Naive thymus-derived CD4-positive, alpha-beta T cell (primary cell): ENCODE data around the gene DPH5. TPM values are rescaled to one million over a fixed set of nuclear protein-coding genes. Genes with fewer than 3 reads are reported as not detected.
"Not testable (repeated sequence)": the region's sequence is repeated elsewhere in the genome, so short reads cannot be mapped to it uniquely, and the experiment has no call there.

ENCODE experiments used
- ATAC-seq: fragments of 150-1000 bp; cut with Tn5 transposase; 2 replicates; pipeline ENCODE4 v1.10.0; 2021; ENCODE audit warnings: mild to moderate bottlenecking, moderate library complexity
- CTCF ChIA-PET: fragments of 350-600 bp; sonication (Branson Sonifier 250); formaldehyde crosslinking; loops from one replicate; lab custom pipeline; 2021; ENCODE audit warnings: antibody characterized with exemption; lab: Charles Lee
- POLR2A ChIA-PET: fragments of 350-600 bp; sonication (Branson Sonifier 250); formaldehyde crosslinking; loops from one replicate; lab custom pipeline; 2021; ENCODE audit warnings: antibody characterized with exemption, inconsistent platforms; lab: Charles Lee
- DNase-seq, 9 donors: peaks; one replicate each; pipeline versions ENCODE4 v3.0.0 to v3.0.0-alpha.2; 2020 to 2022; ENCODE audit warnings: mixed read lengths in 1 of 9
- H3K27ac ChIP-seq: one replicate; pipeline ENCODE4 v1.7.0; 2013; ENCODE audit warnings: mild to moderate bottlenecking, low read depth, low read length, moderate library complexity
- H3K27me3 ChIP-seq, 2 donors: one replicate each; pipeline ENCODE4 v1.7.0; 2013; ENCODE audit warnings: low read length in 2 of 2, mild to moderate bottlenecking in 2 of 2, moderate library complexity in 2 of 2; ENCODE audit not compliant: control insufficient read depth in 2 of 2, insufficient read depth in 2 of 2
- H3K36me3 ChIP-seq, 3 experiments: 1 replicate in 2 of 3; 2 replicates in 1 of 3; pipeline ENCODE4 v1.7.0; 2013; ENCODE audit warnings: low read length in 3 of 3, mild to moderate bottlenecking in 3 of 3, moderate library complexity in 1 of 3; ENCODE audit not compliant: insufficient read depth in 3 of 3, control insufficient read depth in 2 of 3
- H3K4me1 ChIP-seq, 2 donors: one replicate each; pipeline ENCODE4 v1.7.0; 2013; ENCODE audit warnings: low read length in 2 of 2, mild to moderate bottlenecking in 2 of 2, moderate library complexity in 1 of 2; ENCODE audit not compliant: control insufficient read depth in 2 of 2, insufficient read depth in 2 of 2
- H3K4me3 ChIP-seq: 2 replicates; pipeline ENCODE4 v1.7.0; 2013; ENCODE audit warnings: mild to moderate bottlenecking, low read length
- H3K9me3 ChIP-seq, 3 experiments: 1 replicate in 2 of 3; 2 replicates in 1 of 3; pipeline ENCODE4 v1.7.0; 2013; ENCODE audit warnings: low read length in 3 of 3; ENCODE audit not compliant: control insufficient read depth in 2 of 3
- H3K27ac Mint-ChIP-seq, 9 donors: one replicate each; pipeline ENCODE4 v1.8.0; 2020 to 2022; ENCODE audit warnings: mixed read lengths in 9 of 9, mild to moderate bottlenecking in 8 of 9, moderate library complexity in 5 of 9, inconsistent platforms in 2 of 9
- H3K27me3 Mint-ChIP-seq, 5 donors: one replicate each; pipeline ENCODE4 v1.8.0; 2021 to 2022; ENCODE audit warnings: mixed read lengths in 5 of 5, mild to moderate bottlenecking in 1 of 5
- H3K36me3 Mint-ChIP-seq, 5 donors: one replicate each; pipeline ENCODE4 v1.8.0; 2020 to 2022; ENCODE audit warnings: mixed read lengths in 5 of 5, mild to moderate bottlenecking in 3 of 5, inconsistent platforms in 1 of 5
- H3K4me1 Mint-ChIP-seq, 7 donors: one replicate each; pipeline ENCODE4 v1.8.0; 2020 to 2022; ENCODE audit warnings: mixed read lengths in 7 of 7, mild to moderate bottlenecking in 3 of 7, inconsistent platforms in 1 of 7
- H3K4me3 Mint-ChIP-seq, 10 donors: one replicate each; pipeline ENCODE4 v1.8.0; 2020 to 2022; ENCODE audit warnings: mild to moderate bottlenecking in 10 of 10, mixed read lengths in 10 of 10, moderate library complexity in 6 of 10, inconsistent platforms in 2 of 10
- H3K9me3 Mint-ChIP-seq, 11 donors: one replicate each; pipeline ENCODE4 v1.8.0; 2020 to 2022; ENCODE audit warnings: mixed read lengths in 11 of 11, mild to moderate bottlenecking in 4 of 11, inconsistent platforms in 1 of 11, moderate library complexity in 1 of 11
- intact Hi-C, 2 donors: fragments of 100-400 bp; cut with micrococcal nuclease; formaldehyde crosslinking; loops; one replicate each; pipeline ENCODE4 v1.15.1; 2023
- polyA plus RNA-seq, 2 donors: library from polyadenylated mRNA; unstranded; fragments of 300-500 nt; fragmentation: Illumina TruSeq; gene quantifications; one replicate each; pipeline ENCODE4 v1.2.3, GENCODE V29; 2021
- total RNA-seq, 6 experiments: library from RNA in 5 of 6; stranded (reverse) in 5 of 6; gene quantifications; 1 replicate in 5 of 6; 2 replicates in 1 of 6; pipeline ENCODE4 v1.2.3 and lab custom pipeline; 2021 to 2026

The DPH5 gene
- total and polyA plus RNA-seq, 7 experiments from 2014 or later: 26.3 to 72.2 (median 53.7) TPM

GRCh38 chr1:101041300-101041699 is 15.7 kb upstream of the DPH5 start:
- ATAC-seq (no peak), DNase-seq (no peak)
- Histone ChIP-seq H3K27ac (no peak overlapping the region), H3K4me1 (no peaks in the 10 kb centered on the region), H3K27me3 (no peaks in the 10 kb centered on the region), H3K4me3 (no peak overlapping the region), H3K9me3 (peaks cover 0 to 12% (median 5%) of the 10 kb centered on the region in 3 experiments), H3K36me3 (peaks cover 0 to 15% (median 0%) of the 10 kb centered on the region in 3 experiments)
- Mint-ChIP-seq H3K9me3 (peaks cover 5 to 23% (median 9%) of the 10 kb centered on the region in 11 donors), H3K27me3 (no peaks in the 10 kb centered on the region), H3K27ac (peak overlapping the region in 2 of 9 donors; percentile 36 to 75), H3K4me1 (peaks cover 6 to 21% (median 13%) of the 10 kb centered on the region in 7 donors), H3K36me3 (peaks cover 17 to 48% (median 43%) of the 10 kb centered on the region in 5 donors), H3K4me3 (peak overlapping the region in 1 of 10 donors; percentile 28)
- intact Hi-C loops: no loop called here
- ChIA-PET POLR2A (no interaction called here), CTCF (no interaction called here)

- Mint-ChIP-seq H3K4me1 (peaks cover 9 to 28% (median 19%) of the 10 kb centered on the region in 7 donors), H3K36me3 (peaks cover 17 to 47% (median 43%) of the 10 kb centered on the region in 5 donors), H3K4me3 (no peak overlapping the region), H3K27me3 (no peaks in the 10 kb centered on the region), H3K27ac (peak overlapping the region in 1 of 9 donors; percentile 75), H3K9me3 (peaks cover 5 to 23% (median 9%) of the 10 kb centered on the region in 11 donors)
- DNase-seq (no peak), ATAC-seq (no peak)
- H3K9me3 ChIP-seq: peaks cover 0 to 12% (median 5%) of the 10 kb centered on the region in 3 experiments
- H3K27me3 ChIP-seq: no peaks in the 10 kb centered on the region
- no peak overlapping the region for H3K27ac ChIP-seq
- H3K4me1 ChIP-seq: no peaks in the 10 kb centered on the region
- ChIA-PET CTCF (no interaction called here), POLR2A (interaction anchor here (0.6 kb wide), 1 partner anchor 49 kb away, joined by 3 read pairs; no protein-coding TSS in a partner anchor)
- intact Hi-C loops: no loop called here
- H3K4me3 ChIP-seq: no peak overlapping the region
- peaks cover 0 to 15% (median 0%) of the 10 kb centered on the region in 3 experiments for H3K36me3 ChIP-seq
Observed at GRCh38 chr1:101040666-101041065, 15.1 kb upstream of the DPH5 start.

DNA sequence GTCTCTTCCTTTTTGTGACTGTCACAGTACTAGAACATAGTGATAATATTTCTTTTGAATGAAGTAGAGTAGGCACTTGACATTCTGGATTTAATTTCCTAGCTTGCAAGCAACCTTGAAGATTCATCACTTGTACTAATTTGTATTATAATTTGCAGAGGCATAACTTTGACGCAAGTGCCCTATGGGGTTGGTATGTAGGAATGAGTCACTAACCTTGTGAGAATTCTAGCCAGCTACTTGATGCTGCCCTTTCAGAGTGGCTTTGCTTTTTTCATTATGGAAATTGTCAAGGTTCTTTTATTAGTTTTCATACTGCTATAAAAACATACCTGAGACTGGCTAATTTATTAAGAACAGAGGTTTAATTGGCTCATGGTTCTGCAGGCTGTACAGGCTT is 13.7 kb upstream of the DPH5 start:
- Mint-ChIP-seq H3K36me3 (peaks cover 17 to 43% (median 38%) of the 10 kb centered on the region in 5 donors), H3K4me1 (peaks cover 12 to 42% (median 32%) of the 10 kb centered on the region in 7 donors), H3K9me3 (peaks cover 5 to 23% (median 9%) of the 10 kb centered on the region in 11 donors), H3K4me3 (no peak overlapping the region), H3K27me3 (no peaks in the 10 kb centered on the region), H3K27ac (peak overlapping the region in 1 of 9 donors; percentile 3)
- Histone ChIP-seq H3K27me3 (no peaks in the 10 kb centered on the region), H3K4me3 (no peak overlapping the region), H3K4me1 (no peaks in the 10 kb centered on the region), H3K36me3 (peaks cover 0 to 15% (median 0%) of the 10 kb centered on the region in 3 experiments), H3K27ac (no peak overlapping the region), H3K9me3 (peaks cover 0 to 12% (median 5%) of the 10 kb centered on the region in 3 experiments)
- POLR2A ChIA-PET: interaction anchor here (0.6 to 1.7 kb wide), 3 partner anchors 9 to 241 kb away, joined by 3 to 6 read pairs (median 6); no protein-coding TSS in a partner anchor
- intact Hi-C loops: loop anchor here in 1 of 2 donors (5.0 kb wide), 1 partner anchor 37 kb away; no protein-coding TSS in a partner anchor
- DNase-seq (no peak), ATAC-seq (no peak)
- CTCF ChIA-PET: no interaction called here

GRCh38 chr1:101037316-101037715 is 11.7 kb upstream of the DPH5 start:
- Histone ChIP-seq H3K27me3 (no peaks in the 10 kb centered on the region), H3K4me3 (no peak overlapping the region), H3K36me3 (peaks cover 0 to 15% (median 0%) of the 10 kb centered on the region in 3 experiments), H3K4me1 (no peaks in the 10 kb centered on the region), H3K27ac (no peak overlapping the region), H3K9me3 (peaks cover 0 to 12% (median 5%) of the 10 kb centered on the region in 3 experiments)
- POLR2A ChIA-PET: interaction anchor here (0.8 to 4.0 kb wide), 3 partner anchors 12 to 199 kb away, joined by 3 to 15 read pairs (median 3); partner anchors contain the start of gene DPH5
- CTCF ChIA-PET: interaction anchor here (0.6 kb wide), 1 partner anchor 42 kb away, joined by 4 read pairs; no protein-coding TSS in a partner anchor
- ATAC-seq (no peak), DNase-seq (no peak)
- H3K4me1 Mint-ChIP-seq: peaks cover 14 to 54% (median 43%) of the 10 kb centered on the region in 7 donors
- peaks cover 17 to 54% (median 46%) of the 10 kb centered on the region in 5 donors for H3K36me3 Mint-ChIP-seq
- H3K27ac Mint-ChIP-seq: no peak overlapping the region
- H3K27me3 Mint-ChIP-seq: no peaks in the 10 kb centered on the region
- peaks cover 5 to 26% (median 9%) of the 10 kb centered on the region in 11 donors for H3K9me3 Mint-ChIP-seq
- no peak overlapping the region for H3K4me3 Mint-ChIP-seq
- intact Hi-C loops: loop anchor here in 1 of 2 donors (5.0 kb wide), 1 partner anchor 35 kb away; no protein-coding TSS in a partner anchor

DNA sequence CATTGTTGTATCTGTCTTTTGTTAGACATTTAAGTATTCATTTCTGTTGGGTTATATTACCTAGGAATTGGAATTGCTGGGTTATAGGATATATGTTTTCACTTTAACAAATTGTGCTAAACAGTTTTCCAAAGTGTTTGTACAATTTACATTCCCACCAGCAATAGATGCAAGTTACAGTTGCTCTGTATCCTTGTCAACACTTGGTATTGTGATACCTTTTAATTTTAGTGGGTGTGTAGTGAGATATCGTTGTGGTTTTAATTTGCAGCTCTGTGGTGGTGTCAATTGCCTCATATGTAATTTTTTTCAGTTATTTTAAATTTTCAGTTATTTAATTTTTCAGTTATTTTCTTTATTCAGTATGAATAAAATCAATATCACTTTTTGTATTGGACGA is 7.4 kb upstream of the DPH5 start:
- Mint-ChIP-seq H3K9me3 (peaks cover 0 to 9% (median 0%) of the 10 kb centered on the region in 11 donors), H3K27me3 (no peaks in the 10 kb centered on the region), H3K4me1 (peaks cover 19 to 78% (median 59%) of the 10 kb centered on the region in 7 donors), H3K27ac (no peak overlapping the region), H3K36me3 (peaks cover 0 to 53% (median 34%) of the 10 kb centered on the region in 5 donors), H3K4me3 (no peak overlapping the region)
- intact Hi-C loops: loop anchor here in 1 of 2 donors (1.0 kb wide), 1 partner anchor 11 kb away; no protein-coding TSS in a partner anchor
- Histone ChIP-seq H3K4me1 (peaks cover 5 to 14% of the 10 kb centered on the region in 2 donors), H3K27ac (no peak overlapping the region), H3K27me3 (no peaks in the 10 kb centered on the region), H3K9me3 (no peaks in the 10 kb centered on the region), H3K36me3 (no peaks in the 10 kb centered on the region), H3K4me3 (no peak overlapping the region)
- no peak for DNase-seq
- POLR2A ChIA-PET: no interaction called here
- ATAC-seq: no peak
- CTCF ChIA-PET: no interaction called here

DNA sequence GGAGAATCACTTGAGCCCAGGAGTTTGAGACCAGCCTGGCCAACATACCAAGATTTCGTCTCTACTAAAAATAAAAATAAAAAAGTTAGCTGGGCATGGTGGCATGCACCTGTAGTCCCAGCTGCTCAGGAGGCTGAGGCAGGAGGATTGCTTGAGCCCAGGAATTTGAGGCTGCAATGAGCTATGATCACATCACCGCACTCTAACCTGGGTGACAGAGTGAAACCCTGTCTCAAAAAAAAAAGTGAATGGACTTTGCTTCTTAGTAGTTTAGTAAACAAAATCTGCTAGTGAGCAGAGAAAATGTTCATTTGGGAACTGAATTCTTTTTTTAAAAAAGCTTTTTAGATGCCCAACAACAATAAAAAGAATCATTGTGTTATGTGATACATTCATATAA is 6.5 kb upstream of the DPH5 start:
- DNase-seq, H3K4me3 ChIP-seq, H3K36me3 ChIP-seq, H3K27me3 Mint-ChIP-seq, H3K9me3 Mint-ChIP-seq, H3K27me3 ChIP-seq, intact Hi-C loops, H3K9me3 ChIP-seq, ATAC-seq, H3K27ac ChIP-seq: not testable (repeated sequence)
- Mint-ChIP-seq H3K27ac (peak overlapping the region in 1 of 9 donors; percentile 13), H3K4me3 (peak overlapping the region in 1 of 10 donors; percentile 42), H3K36me3 (peaks cover 0 to 55% (median 30%) of the 10 kb centered on the region in 5 donors), H3K4me1 (peaks cover 28 to 84% (median 65%) of the 10 kb centered on the region in 7 donors)
- POLR2A ChIA-PET: interaction anchor here (0.6 to 2.0 kb wide), 5 partner anchors 12 to 286 kb away, joined by 3 to 7 read pairs (median 3); no protein-coding TSS in a partner anchor
- CTCF ChIA-PET: interaction anchor here (0.7 to 1.3 kb wide), 3 partner anchors 12 to 278 kb away, joined by 3 to 4 read pairs (median 3); no protein-coding TSS in a partner anchor
- peaks cover 5 to 23% of the 10 kb centered on the region in 2 donors for H3K4me1 ChIP-seq
